Measurements from ENCODE around the gene ADAM8.
"Not testable (repeated sequence)": the region's sequence is repeated elsewhere in the genome, so short reads cannot be mapped to it uniquely, and the experiment has no call there.

The ADAM8 gene

DNA sequence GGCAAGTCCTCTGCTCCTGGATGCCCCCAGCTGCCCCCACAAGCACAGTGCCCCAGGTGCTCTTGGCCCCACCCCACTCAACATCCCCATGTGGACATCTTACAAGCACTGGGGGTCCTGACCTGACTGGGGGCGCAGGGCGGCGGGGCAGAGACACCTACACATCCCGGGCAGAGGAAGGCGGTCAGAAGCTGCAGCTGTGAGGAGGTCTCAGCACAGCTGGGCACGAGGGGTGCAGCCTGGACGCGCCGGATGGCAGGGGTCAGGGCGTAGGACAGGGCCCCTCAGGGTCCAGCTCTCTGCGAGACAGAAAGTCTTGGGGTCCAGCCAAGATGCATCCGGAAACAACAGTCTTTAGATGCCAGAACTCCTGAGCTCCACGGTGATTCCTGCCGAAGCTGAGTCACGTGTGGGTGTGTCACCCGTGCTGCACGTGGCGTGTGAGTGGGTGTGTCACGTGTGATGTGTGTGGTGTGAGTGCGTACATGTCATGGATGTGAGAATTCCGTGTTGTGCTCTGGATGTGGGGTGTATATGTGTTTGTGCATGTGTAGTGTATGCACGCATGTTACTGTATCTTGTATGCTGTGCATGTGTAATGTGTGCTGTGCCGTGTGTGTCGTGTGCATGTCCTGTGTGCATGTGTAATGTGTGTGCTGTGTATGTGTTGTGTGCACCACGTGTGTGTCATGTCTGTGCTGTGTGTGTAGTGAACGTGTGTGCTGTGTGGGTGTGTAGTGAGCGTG is 33.9 kb downstream of the ADAM8 start:
- in situ Hi-C loops (cut with HindIII; ENCODE audit: low pct_ligation_motif_present, low pct_unique_long_range_greater_than_20kb, low sequenced_read_pairs): no loop called here
- no peak for DNase-seq

- in situ Hi-C loops (cut with HindIII; ENCODE audit: low pct_ligation_motif_present, low pct_unique_long_range_greater_than_20kb, low sequenced_read_pairs): no loop called here
- DNase-seq: no peak
Measured at GRCh38 chr10:133241501-133242205, 35.0 kb downstream of the ADAM8 start.

GRCh38 chr10:133239990-133240389 is 36.7 kb downstream of the ADAM8 start:
- no peak for DNase-seq
- in situ Hi-C loops (cut with HindIII; ENCODE audit: low pct_ligation_motif_present, low pct_unique_long_range_greater_than_20kb, low sequenced_read_pairs): no loop called here

DNA sequence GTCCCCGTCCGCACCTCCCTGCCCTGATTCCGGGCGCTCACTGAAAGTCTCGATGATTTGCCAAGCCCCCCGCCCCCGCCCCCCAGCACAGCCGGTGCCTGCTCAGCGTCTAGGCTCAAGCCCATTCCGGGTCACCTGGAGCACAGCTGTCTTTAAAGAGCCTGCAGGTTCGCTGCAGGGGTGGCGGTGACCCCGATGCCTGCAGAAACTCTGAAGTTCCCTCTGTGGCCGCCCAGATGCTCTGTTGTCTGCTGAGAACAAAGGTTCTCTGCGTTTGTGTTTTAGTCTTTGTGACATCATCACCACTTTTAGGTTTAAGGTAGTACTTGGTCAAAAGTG is 38.2 kb downstream of the ADAM8 start:
- in situ Hi-C loops (cut with HindIII; ENCODE audit: low pct_ligation_motif_present, low pct_unique_long_range_greater_than_20kb, low sequenced_read_pairs): no loop called here
- no peak for DNase-seq

DNA sequence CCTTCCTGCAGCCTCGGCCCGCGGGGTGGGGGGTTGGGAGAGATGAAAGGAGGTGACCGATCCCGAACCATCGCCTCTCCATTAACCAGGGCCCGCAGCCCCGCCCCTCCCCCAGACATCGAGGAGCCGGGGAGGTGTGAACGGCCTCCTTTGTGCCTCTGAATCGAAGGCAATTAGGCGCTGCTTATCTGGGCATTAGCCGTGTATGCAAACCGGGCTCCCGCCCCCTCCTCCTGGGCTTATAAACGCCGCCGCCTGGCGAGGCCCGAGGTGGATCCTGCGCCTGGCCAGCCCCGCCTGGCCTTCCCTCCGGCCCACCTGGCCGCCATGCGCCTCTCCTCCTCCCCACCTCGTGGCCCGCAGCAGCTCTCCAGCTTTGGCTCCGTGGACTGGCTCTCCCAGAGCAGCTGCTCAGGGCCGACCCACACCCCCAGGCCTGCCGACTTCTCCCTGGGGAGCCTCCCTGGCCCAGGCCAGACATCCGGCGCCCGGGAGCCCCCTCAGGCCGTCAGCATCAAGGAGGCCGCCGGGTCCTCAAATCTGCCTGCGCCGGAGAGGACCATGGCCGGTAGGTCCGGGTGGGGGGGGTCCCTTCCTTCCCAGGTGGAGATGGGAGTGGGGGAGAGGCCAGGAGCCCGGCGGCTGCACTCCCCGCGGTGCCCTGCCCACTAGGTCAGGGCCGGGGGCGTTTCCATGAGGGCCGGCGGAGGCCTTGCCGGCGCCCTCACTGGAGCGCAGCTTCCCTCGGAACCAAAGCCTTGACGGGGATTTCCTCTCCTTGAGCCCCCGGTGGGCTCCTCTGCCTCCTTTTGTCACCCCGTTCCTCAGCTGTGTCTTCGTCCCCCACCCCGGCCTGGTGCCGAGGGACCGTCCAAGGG is 38.8 kb downstream of the ADAM8 start, which contains the start of gene VENTX:
TSS of gene VENTX (plus strand) at position 268 of the 878 bp plus-strand sequence. CDS start at position 328, 60 bp downstream.
- in situ Hi-C loops (cut with HindIII; ENCODE audit: low pct_ligation_motif_present, low pct_unique_long_range_greater_than_20kb, low sequenced_read_pairs): no loop called here
- no peak for DNase-seq

GRCh38 chr10:133237241-133237587 is 39.5 kb downstream of the ADAM8 start:
- in situ Hi-C loops (cut with HindIII; ENCODE audit: low pct_ligation_motif_present, low pct_unique_long_range_greater_than_20kb, low sequenced_read_pairs): no loop called here
- DNase-seq: no peak

GRCh38 chr10:133236401-133237240 is 40.0 kb downstream of the ADAM8 start:
- in situ Hi-C loops (cut with HindIII; ENCODE audit: low pct_ligation_motif_present, low pct_unique_long_range_greater_than_20kb, low sequenced_read_pairs): no loop called here

GRCh38 chr10:133235932-133236331 is 40.7 kb downstream of the ADAM8 start:
- DNase-seq: no peak
- in situ Hi-C loops (cut with HindIII; ENCODE audit: low pct_ligation_motif_present, low pct_unique_long_range_greater_than_20kb, low sequenced_read_pairs): no loop called here

More at GRCh38 chr10:133236401-133237240, 40.0 kb downstream of the ADAM8 start:
- DNase-seq: no peak

- in situ Hi-C loops (cut with HindIII; ENCODE audit: low pct_ligation_motif_present, low pct_unique_long_range_greater_than_20kb, low sequenced_read_pairs): no loop called here
- DNase-seq: no peak
Measured at GRCh38 chr10:133235265-133235855, 41.3 kb downstream of the ADAM8 start.

GRCh38 chr10:133234796-133235195 is 41.9 kb downstream of the ADAM8 start:
- in situ Hi-C loops (cut with HindIII; ENCODE audit: low pct_ligation_motif_present, low pct_unique_long_range_greater_than_20kb, low sequenced_read_pairs); DNase-seq: not testable (repeated sequence)

- no peak for DNase-seq
- in situ Hi-C loops (cut with HindIII; ENCODE audit: low pct_ligation_motif_present, low pct_unique_long_range_greater_than_20kb, low sequenced_read_pairs): no loop called here
Measured at GRCh38 chr10:133231946-133232574, 44.6 kb downstream of the ADAM8 start.

DNA sequence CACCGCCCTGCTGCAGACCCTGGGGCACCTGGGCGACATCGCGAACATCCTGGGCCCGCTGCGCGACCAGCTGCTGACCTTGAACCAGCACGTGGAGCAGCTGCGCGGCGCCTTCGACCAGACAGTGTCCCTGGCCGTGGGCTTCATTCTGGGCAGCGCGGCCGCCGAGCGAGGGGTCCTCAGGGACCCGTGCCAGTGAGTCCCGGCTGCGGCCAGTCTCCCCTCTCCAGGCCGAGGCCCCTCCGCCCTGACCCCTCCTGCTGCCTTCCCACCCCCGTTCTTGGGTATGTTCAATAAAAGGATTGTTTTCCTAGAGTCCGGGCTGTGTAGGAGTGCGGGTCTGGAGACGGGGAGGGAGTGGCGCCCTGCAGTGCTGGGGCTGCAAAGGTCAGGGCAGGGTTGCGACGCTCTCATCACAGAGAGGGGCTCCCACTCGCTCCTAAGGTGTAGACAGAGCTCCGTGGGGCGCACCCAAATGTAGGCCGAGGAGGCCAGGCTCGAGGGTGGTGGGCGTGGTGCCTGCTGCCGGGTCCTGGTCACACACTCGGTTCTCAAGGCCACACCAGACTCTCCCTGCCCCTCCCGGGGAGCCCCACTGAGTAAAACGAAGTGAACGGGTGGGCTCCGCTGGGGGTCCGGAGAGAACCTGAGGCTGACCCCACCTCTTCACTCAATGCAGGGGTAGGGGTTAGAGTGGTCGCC is 45.3 kb downstream of the ADAM8 start:
- in situ Hi-C loops (cut with HindIII; ENCODE audit: low pct_ligation_motif_present, low pct_unique_long_range_greater_than_20kb, low sequenced_read_pairs): no loop called here
- DNase-seq: no peak

DNA sequence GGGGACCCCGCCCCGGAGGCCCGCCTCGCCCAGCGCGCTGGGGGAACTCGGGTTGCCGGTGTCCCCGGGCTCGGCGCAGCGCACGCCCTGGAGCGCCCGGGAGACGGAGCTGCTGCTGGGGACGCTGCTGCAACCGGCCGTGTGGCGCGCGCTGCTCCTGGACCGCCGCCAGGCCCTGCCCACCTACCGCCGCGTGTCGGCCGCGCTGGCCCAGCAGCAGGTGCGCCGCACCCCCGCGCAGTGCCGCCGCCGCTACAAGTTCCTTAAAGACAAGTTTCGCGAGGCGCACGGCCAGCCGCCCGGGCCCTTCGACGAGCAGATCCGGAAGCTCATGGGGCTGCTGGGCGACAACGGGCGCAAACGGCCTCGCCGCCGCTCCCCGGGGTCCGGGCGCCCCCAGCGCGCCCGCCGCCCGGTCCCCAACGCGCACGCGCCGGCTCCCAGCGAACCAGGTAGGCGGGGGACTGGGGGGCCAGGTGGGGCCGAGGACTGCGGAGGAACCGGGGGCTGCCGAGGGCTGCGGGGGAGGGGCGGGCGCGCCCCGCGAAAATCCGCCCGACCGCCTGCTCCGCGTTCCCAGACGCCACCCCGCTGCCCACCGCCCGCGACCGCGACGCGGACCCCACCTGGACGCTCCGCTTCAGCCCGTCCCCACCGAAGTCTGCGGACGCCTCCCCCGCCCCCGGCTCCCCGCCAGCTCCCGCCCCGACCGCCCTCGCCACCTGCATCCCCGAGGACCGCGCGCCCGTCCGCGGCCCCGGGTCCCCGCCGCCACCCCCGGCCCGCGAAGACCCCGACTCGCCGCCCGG is 46.1 kb downstream of the ADAM8 start:
- DNase-seq: no peak
- in situ Hi-C loops (cut with HindIII; ENCODE audit: low pct_ligation_motif_present, low pct_unique_long_range_greater_than_20kb, low sequenced_read_pairs): no loop called here

- no peak for DNase-seq
- in situ Hi-C loops (cut with HindIII; ENCODE audit: low pct_ligation_motif_present, low pct_unique_long_range_greater_than_20kb, low sequenced_read_pairs): no loop called here
Measured at GRCh38 chr10:133230044-133230361, 46.7 kb downstream of the ADAM8 start, which contains the start of gene UTF1. TSS of gene UTF1 (plus strand) at chr10:133230217. CDS start at chr10:133230289, 72 bp downstream.

DNA sequence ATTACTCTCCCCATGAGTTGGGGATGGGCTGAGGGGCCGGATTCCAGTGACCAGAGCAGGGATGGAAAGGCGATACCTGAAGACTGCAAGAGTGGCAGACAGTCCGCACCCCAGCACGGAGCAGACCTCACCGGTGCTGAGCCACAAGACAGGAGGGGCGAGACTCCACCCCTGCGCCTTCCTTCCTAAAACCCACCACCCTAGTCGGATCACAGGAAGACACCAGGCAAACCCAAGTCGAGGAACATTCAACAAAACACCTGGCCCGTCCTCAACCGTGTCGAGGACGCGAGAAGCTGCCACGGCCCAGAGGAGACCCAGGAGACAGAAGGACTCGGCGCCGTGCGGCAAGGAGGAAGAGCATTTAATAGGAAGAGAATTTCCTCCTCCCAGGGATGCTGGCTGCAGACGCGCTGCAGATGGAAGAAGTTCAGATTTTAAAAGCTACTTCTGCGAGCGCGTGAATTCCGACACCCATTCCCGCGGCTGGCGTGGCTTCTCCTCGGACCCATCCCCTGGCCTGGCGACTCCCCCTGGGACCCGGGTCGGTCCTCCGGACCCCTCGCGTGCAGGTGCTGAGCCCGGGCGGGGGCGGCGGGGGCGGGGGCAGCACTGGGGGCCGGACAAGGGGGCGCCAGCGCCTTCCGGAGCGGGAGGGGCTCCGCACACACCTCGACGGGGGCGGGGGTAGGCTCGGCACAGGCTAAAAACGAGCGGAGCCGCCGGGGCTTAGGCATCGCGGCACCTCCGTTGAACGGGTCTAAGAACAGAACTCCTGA is 47.2 kb downstream of the ADAM8 start:
- DNase-seq: no peak
- in situ Hi-C loops (cut with HindIII; ENCODE audit: low pct_ligation_motif_present, low pct_unique_long_range_greater_than_20kb, low sequenced_read_pairs): no loop called here

GRCh38 chr10:133227256-133227655 is 49.4 kb downstream of the ADAM8 start:
- in situ Hi-C loops (cut with HindIII; ENCODE audit: low pct_ligation_motif_present, low pct_unique_long_range_greater_than_20kb, low sequenced_read_pairs): no loop called here
- no peak for DNase-seq
